ENCODE measurements around the gene LYAR.

The LYAR gene

DNA sequence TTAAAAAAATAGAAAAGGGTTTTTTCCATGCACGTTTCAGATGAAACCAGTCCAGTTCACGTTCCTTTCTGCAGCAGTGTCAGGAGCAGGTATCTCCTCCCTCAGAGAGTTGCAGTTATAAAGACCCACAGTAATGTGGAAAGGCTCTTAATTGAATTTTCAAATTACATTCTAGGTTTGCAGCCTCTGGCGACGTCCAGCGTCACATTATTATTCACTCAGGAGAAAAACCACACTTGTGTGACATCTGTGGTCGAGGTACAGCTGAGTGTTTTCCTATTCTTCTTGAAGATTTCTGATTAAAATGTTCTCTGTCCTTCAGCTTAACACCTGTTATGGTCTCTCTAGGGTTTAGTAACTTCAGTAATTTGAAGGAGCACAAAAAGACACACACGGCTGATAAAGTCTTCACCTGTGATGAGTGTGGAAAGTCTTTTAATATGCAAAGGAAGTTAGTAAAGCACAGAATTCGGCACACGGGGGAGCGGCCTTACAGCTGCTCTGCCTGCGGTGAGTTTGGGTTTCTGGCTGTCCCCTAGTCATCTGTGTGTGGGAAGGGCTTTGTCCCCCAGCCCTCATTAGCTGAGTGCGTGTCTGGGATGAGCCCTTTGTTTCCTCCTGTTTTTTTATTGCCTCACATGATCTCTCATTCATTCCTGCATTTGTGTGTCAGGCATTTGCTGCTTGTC lies 25.7 kb upstream of the LYAR start:
- no peak for DNase-seq

DNA sequence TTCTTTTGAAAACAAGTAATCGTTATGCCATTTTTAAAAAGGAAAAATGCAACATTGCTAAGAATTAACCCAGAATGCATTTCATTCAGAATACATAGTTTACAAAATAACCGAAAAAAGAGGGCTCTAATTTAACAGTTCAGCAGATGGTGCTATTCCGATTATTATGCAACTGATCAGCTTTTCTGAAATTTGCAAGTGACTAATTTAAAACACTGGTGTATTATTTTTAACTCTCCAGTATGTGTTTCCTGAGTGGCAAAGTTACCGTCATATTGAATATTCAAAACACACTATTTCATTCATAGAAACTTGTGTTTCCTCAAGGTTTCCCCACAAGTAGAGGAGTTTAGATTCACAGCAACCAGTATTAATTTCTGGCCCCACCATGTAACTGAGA lies 21.2 kb upstream of the LYAR start:
- DNase-seq, result no peak

DNA sequence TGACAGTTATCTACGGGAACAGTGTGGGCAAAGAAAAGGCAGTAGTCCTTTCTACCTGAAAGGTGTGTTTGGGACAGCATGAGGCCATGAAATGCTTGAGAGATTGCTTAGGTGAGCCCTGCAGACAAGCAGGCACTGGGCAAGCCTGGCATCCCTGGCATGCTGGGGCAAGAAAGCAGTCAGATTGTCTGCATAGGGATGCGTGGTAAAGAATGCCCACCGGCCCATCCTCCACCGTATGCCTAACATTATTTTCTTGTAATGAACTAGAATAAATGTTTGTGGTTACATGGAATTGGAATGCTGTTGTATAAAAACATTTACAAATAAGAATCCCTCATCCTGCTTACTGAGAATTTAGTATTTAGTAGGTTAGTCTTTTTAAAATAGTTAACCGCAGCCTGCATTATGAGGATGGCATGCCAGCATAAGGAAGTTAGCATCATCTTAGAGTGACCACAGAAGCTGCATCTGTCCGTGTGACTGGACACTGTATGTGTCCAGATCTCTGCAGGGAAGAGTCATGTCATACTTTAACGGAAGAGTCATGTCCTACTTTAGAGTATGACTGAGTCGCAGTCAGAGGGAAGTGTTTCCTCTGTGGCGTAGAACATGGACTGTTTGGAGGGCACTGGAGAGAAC lies 19.0 kb upstream of the LYAR start:
- DNase-seq, result no peak

- DNase-seq, result no peak
These were observed 17.0 kb upstream of the LYAR start for GRCh38 chr4:4306920-4307319.

DNA sequence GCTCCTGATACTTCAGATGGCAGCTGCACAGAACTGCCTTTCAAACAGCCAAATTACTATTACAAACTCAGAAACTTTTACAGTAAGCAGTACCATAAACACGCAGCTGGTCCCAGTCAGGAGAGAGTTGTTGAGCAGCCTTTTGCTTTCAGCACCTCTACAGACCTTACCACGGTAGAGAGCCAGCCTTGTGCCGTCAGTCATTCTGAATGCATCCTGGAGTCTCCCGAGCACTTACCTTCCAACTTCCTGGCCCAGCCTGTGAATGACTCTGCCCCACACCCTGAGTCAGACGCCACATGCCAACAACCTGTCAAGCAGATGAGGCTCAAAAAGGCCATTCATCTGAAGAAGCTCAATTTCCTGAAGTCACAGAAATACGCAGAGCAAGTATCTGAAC lies 12.5 kb upstream of the LYAR start:
- no peak for DNase-seq

- no peak for DNase-seq
These were observed 12.0 kb upstream of the LYAR start for GRCh38 chr4:4302001-4302400.

GRCh38 chr4:4299006-4299405 lies 9.1 kb upstream of the LYAR start:
- DNase-seq, result no peak

DNA sequence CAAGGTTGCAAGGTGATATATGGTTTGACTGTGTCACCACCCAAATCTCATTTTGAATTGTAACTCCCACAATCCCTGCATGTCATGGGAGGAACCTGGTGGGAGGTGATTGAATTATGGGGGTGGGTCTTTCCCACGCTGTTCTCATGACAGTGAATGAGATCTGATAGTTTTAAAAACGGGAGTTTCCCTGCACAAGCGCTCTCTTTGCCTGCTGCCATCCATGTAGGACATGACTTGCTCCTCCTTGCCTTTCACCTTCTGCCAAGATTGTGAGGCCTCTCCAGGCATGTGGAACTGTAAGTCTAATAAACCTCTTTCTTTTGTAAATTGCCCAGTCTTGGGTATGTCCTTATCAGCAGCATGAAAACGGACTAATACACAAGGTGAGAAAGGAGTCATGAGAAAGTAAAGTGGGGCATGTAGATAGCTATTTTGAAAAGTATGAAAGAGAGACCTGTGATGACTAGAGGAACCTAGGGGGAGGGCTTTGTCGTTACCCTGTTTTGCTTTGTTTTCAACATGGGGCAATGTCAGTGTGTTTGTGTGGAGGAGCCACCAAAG lies 6.4 kb upstream of the LYAR start:
- no peak for DNase-seq

- no peak for DNase-seq
These were observed 3.3 kb upstream of the LYAR start for GRCh38 chr4:4293279-4293678.

DNA sequence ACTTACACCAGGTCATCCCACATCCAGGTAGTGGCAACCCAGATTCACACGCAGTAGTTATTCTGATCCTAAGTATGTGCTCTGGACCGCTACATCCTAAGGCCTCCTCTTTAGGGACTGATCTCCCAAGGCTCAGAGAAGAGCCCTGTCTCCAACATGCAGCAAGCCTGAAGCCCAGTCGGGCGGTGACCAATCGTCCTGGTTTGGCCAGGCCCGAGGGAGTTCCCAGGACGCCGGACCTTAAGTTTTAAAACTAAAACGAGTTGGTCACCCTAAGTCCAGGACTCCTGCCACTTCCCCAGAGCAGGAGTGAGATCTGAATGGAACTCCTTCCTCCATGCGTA lies 385 bp downstream of the LYAR start:
- DNase-seq, result no peak

GRCh38 chr4:4289055-4289454 lies 899 bp downstream of the LYAR start:
- no peak for DNase-seq

GRCh38 chr4:4288098-4288497 lies 1.9 kb downstream of the LYAR start:
- no peak for DNase-seq

DNA sequence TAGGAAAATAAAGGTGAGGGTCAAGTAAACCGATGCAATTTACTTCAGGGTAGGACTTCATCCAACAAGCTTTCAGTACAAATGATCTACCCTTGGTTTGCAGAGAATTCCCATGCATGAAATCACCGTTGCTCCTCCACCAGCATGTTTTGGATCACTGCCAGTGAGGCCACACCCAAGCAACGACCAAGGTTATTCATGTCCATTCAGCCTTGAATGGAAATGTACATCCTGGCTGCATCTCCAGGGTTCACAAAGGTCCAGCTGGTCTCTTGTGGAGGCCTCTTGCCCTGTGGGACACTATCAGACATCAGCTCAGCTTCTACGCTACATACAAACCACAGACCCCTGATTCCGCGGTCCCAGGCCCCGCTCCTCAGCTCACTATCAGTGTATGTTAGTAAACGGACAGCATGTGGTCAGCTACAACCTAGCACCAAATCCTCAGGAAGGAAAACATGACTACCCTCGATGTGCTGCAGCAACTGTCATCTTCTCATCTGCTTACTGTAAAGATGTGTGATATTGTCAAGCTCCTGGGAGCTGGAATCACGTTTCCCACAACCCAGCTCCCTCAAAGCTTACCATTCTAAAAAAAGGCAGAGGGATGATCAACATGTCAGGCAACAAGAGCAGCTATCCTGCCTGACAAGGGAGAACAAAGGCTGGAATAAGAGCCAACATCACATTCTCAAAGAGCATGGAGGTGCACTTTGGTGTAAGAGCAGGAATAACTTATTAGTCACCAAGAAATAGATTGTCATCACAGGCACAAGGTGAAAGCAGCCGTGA lies 4.9 kb downstream of the LYAR start:
- no peak for DNase-seq

DNA sequence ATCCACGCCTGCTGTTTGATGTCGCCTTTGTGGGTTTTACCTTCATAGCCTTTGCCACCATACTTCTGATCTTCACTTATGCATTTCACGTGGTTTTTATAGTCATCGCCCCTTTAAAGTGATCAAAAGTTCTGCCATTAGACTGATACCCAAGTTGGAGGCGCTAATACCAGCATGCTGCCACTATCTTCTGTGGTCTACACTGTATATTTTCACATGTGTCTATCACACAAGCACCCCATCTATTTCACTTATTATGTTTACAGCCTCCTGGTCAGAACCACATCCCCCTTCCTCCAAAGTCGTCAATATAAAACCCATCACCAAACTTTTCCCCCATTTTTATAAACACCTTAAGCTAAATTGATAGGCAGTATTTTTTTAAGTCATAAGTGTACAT lies 8.2 kb downstream of the LYAR start:
- no peak for DNase-seq

DNA sequence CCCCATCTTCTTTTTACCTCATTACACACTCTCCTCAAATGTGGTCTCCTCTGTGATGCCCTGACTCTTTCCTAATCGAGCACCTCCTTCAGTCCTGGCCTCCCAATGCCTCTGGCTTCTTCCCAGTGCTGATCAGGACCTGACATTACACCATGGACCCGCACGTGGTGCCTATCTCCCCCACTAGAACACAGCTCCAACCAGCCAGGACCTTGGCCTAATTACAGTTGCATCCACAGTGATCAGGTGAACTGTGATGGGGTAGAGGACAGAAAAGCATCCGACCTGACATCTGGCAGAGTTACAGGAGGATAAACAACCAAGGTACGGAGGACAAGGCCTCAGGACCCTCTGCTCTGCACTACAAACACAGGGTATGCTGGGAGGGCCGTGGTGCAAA lies 12.4 kb downstream of the LYAR start:
- no peak for DNase-seq

- no peak for DNase-seq
These were observed 15.7 kb downstream of the LYAR start for GRCh38 chr4:4274226-4274625.

DNA sequence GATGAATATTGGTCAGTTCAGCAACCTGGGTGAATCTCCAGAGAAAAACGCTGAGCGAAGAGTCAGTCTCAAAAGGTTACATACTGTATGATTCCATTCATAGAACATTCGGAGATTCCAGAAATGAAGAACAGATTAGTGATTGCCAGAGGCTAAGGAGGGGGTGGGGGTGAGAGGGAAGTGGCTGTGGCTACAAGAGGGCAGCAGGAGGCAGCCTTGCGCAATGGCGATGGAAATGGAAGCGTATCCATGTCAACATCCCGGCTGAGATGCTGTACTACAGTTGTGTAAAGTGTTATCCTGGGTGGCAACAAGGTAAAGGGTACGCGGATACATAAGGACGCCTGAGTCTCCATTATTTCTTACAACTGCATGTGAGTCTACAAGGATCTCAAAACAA lies 18.0 kb downstream of the LYAR start:
- no peak for DNase-seq

DNA sequence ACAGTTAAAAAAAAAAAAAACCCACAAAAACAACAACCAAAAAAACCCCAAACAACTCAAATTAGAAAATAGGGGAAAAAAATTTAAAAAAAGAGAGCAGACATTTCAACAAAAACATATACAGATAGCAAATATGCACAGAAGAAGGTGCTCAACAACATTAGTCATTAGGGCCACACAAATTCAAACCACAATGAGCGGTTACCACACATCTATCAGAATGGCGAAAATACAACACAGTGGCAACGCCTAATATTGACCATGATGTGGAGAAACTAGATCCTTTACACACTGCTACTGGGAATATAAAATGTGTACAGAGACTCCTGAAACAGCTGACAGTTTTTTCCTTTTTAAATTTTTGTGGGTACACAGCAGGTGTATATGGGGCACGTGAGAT lies 19.4 kb downstream of the LYAR start:
- no peak for DNase-seq

DNA sequence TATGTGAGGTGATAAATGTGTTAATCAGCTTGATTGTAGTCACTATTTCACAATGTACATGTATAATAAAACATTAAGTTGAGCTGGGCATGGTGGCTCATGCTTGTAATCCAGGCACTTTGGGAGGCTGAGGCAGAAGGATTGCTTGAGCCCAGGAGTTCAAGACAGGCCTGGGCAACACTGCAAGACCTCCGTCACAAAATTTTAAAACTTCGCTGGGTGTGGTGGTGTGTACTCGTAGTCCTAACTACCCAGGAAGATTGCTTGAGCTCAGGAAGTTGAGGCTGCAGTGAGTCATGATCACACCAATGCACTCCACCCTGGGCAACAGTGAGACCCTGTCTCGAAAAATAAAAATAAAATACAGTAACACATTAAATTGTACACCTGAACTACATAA lies 20.1 kb downstream of the LYAR start:
- no peak for DNase-seq

GRCh38 chr4:4269331-4269731 lies 20.6 kb downstream of the LYAR start:
- DNase-seq, result no peak

DNA sequence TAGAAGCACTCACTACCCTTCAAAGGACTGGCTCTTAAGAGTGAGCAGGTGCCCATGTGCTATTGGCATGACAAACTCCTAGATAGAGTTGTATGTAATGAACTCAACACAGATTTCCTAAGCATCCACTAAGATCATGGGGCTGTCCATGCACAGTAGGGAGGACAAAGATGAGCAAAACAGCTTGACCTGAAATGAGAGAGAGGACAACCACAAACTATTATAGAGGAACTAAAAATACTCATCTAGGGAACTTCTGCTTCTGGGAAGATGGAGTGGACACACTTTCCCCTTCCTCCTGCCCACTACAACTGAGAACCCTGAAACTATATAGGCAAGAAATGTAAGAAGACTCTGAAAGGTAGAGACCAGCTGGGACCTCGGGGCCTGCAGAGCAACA lies 21.2 kb downstream of the LYAR start:
- no peak for DNase-seq

- no peak for DNase-seq
These were observed 22.0 kb downstream of the LYAR start for GRCh38 chr4:4267981-4268380.

DNA sequence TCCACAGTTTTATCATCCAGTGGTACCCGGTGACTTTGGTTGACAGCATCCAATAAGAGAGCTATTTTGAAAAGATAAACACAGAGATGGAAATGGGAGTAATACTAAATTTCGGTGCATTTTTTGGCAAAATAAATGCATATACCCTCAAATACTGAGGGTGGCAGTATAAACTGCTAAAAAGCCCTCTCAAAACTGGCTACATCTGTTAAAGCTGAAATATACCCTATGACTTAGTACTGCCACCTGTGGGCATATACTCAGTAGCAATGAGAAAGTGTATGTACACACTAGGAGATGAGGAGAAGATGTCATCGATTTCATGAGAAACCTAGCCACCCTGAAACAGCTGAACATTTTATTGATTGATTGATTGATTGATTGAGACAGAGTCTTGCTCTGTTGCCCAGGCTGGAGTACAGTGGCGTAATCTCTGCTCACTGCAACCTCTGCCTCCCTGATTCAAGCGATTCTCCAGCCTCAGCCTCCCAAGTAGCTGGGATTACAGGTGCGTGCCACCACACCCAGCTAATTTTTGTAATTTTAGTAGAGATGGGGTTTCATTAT lies 29.7 kb downstream of the LYAR start:
- DNase-seq, result peak; percentile 67
